ENCODE data around the gene FAM53A. TPM values are rescaled to one million over a fixed set of nuclear protein-coding genes. Genes with fewer than 3 reads are reported as not detected.

The FAM53A gene
- total RNA-seq, 2 experiments from 2014 or later, result 1.4 to 1.8 TPM

DNA sequence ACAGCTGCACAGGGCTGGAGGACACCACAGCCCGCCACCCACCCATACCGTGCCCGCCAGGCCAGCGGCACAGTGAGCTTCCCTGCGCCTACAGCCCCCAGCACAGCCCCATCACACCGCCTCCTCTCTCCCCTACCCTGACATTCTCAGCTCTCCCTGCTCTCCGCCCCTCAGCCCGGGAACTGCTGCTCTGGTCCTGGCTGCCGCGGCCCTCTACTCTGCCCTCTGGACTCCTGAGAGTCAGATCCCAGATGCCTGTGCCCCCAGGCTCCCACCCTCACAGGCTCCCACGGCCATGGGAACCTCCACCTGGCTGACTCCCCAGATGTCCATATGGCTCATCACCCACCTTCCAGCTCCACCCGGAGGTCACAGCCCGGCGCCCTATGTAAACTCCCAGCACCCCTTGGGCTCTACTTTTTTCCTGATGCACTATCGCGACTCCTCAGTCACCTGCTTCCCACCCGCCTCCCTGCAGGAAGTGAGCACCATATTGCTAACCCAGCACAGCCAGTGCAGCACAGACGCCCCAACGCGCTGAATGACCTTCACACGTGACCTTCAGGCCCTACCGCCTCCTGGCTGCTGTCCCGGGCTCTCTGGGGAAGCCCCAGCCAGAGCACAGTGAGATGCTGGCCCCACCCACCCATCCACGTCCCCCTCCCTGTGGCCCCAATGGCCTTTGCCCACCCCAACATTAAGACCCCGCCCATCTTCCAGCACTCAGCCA is 23.0 kb downstream of the FAM53A start:
- Histone ChIP-seq H3K27ac (ENCODE audit: low read depth, low read length, poor library complexity, severe bottlenecking) (no peak overlapping the region), H3K4me1 (ENCODE audit: insufficient read depth, low read length, poor library complexity, severe bottlenecking) (no peaks in the 10 kb centered on the region), H3K4me2 (ENCODE audit: low read length) (no peak overlapping the region), H3K9me2 (ENCODE audit: insufficient read depth, low read length) (no peaks in the 10 kb centered on the region), H3K4me3 (ENCODE audit: low read depth, low read length, poor library complexity, severe bottlenecking) (no peak overlapping the region), H3K9me3 (ENCODE audit: low read length) (no peaks in the 10 kb centered on the region), H3K79me2 (ENCODE audit: insufficient read depth, low read depth, low read length) (no peaks in the 10 kb centered on the region), H2AFZ (ENCODE audit: low read length) (no peak overlapping the region), H3K36me3 (ENCODE audit: insufficient read depth, low read length) (no peaks in the 10 kb centered on the region), H4K20me1 (ENCODE audit: insufficient read depth, low read length) (no peaks in the 10 kb centered on the region)
- no TSS peak for BruUV-seq (replicated peaks)
- ChIA-PET POLR2A (interaction anchor here (0.5 kb wide), 1 partner anchor 29 kb away, joined by 4 read pairs; no protein-coding TSS in a partner anchor), CTCF (ENCODE audit: unreplicated experiment) (no interaction called here)
- no peak for TF ChIP-seq EZH2phosphoT487 (IDR thresholded peaks at IDR 0.05; ENCODE audit: borderline replicate concordance, low read depth, low read length)
- TF ChIP-seq, protein P1, sequence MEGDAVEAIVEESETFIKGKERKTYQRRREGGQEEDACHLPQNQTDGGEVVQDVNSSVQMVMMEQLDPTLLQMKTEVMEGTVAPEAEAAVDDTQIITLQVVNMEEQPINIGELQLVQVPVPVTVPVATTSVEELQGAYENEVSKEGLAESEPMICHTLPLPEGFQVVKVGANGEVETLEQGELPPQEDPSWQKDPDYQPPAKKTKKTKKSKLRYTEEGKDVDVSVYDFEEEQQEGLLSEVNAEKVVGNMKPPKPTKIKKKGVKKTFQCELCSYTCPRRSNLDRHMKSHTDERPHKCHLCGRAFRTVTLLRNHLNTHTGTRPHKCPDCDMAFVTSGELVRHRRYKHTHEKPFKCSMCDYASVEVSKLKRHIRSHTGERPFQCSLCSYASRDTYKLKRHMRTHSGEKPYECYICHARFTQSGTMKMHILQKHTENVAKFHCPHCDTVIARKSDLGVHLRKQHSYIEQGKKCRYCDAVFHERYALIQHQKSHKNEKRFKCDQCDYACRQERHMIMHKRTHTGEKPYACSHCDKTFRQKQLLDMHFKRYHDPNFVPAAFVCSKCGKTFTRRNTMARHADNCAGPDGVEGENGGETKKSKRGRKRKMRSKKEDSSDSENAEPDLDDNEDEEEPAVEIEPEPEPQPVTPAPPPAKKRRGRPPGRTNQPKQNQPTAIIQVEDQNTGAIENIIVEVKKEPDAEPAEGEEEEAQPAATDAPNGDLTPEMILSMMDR (conservative IDR thresholded peaks at IDR 0.05; ENCODE audit: low read length), result no peak
- DNase-seq (ENCODE audit: low spot score), result no peak
- intact Hi-C loops (cut with micrococcal nuclease; ENCODE audit: unreplicated experiment), result no loop called here

- ChIA-PET POLR2A (interaction anchor here (0.6 kb wide), 1 partner anchor 563 kb away, joined by 4 read pairs; no protein-coding TSS in a partner anchor), CTCF (ENCODE audit: unreplicated experiment) (no interaction called here)
- Histone ChIP-seq H3K27ac (ENCODE audit: low read depth, low read length, poor library complexity, severe bottlenecking) (no peak overlapping the region), H3K4me1 (ENCODE audit: insufficient read depth, low read length, poor library complexity, severe bottlenecking) (no peaks in the 10 kb centered on the region), H3K36me3 (ENCODE audit: insufficient read depth, low read length) (no peaks in the 10 kb centered on the region), H4K20me1 (ENCODE audit: insufficient read depth, low read length) (no peaks in the 10 kb centered on the region), H3K9me3 (ENCODE audit: low read length) (no peaks in the 10 kb centered on the region), H2AFZ (ENCODE audit: low read length) (no peak overlapping the region), H3K9me2 (ENCODE audit: insufficient read depth, low read length) (no peaks in the 10 kb centered on the region), H3K4me2 (ENCODE audit: low read length) (no peak overlapping the region), H3K79me2 (ENCODE audit: insufficient read depth, low read depth, low read length) (no peaks in the 10 kb centered on the region), H3K4me3 (ENCODE audit: low read depth, low read length, poor library complexity, severe bottlenecking) (no peak overlapping the region)
- TF ChIP-seq EZH2phosphoT487 (IDR thresholded peaks at IDR 0.05; ENCODE audit: borderline replicate concordance, low read depth, low read length), result no peak
- intact Hi-C loops (cut with micrococcal nuclease; ENCODE audit: unreplicated experiment), result no loop called here
- DNase-seq (ENCODE audit: low spot score), result no peak
- no TSS peak for BruUV-seq (replicated peaks)
Measured at GRCh38 chr4:1659104-1660043, 24.7 kb downstream of the FAM53A start.

GRCh38 chr4:1658581-1658980 is 25.5 kb downstream of the FAM53A start:
- H4K20me1 ChIP-seq (ENCODE audit: insufficient read depth, low read length), result no peaks in the 10 kb centered on the region
- no peak overlapping the region for H3K4me2 ChIP-seq (ENCODE audit: low read length)
- no peak overlapping the region for H2AFZ ChIP-seq (ENCODE audit: low read length)
- H3K4me1 ChIP-seq (ENCODE audit: insufficient read depth, low read length, poor library complexity, severe bottlenecking), result no peaks in the 10 kb centered on the region
- intact Hi-C loops (cut with micrococcal nuclease; ENCODE audit: unreplicated experiment), result no loop called here
- BruUV-seq (replicated peaks), result no TSS peak
- no peaks in the 10 kb centered on the region for H3K79me2 ChIP-seq (ENCODE audit: insufficient read depth, low read depth, low read length)
- no peak overlapping the region for H3K27ac ChIP-seq (ENCODE audit: low read depth, low read length, poor library complexity, severe bottlenecking)
- CTCF ChIA-PET (ENCODE audit: unreplicated experiment), result no interaction called here
- no peak overlapping the region for H3K4me3 ChIP-seq (ENCODE audit: low read depth, low read length, poor library complexity, severe bottlenecking)
- H3K36me3 ChIP-seq (ENCODE audit: insufficient read depth, low read length), result no peaks in the 10 kb centered on the region
- POLR2A ChIA-PET, result interaction anchor here (0.6 to 0.9 kb wide), 2 partner anchors 12 to 562 kb away, joined by 3 to 4 read pairs; no protein-coding TSS in a partner anchor
- TF ChIP-seq EZH2phosphoT487 (IDR thresholded peaks at IDR 0.05; ENCODE audit: borderline replicate concordance, low read depth, low read length), result no peak
- TF ChIP-seq, protein P1 (conservative IDR thresholded peaks at IDR 0.05; ENCODE audit: low read length), result no peak
- no peaks in the 10 kb centered on the region for H3K9me3 ChIP-seq (ENCODE audit: low read length)
- H3K9me2 ChIP-seq (ENCODE audit: insufficient read depth, low read length), result no peaks in the 10 kb centered on the region
- DNase-seq (ENCODE audit: low spot score), result no peak
